Coronary artery (tissue), 2 donors: ENCODE results near the gene DIP2B.

Source experiments
- DNase-seq: peaks from one replicate; pipeline ENCODE4 v3.0.0-alpha.2; 2017; ENCODE audit warnings: low spot score
- H3K27ac ChIP-seq, 2 donors: fragments of 200-600 bp; sonication (generic); one replicate each; pipeline ENCODE4 v1.5.1; 2016 to 2019
- H3K4me3 ChIP-seq: fragments of 200-600 bp; sonication (generic); 2 replicates; pipeline ENCODE4 v1.5.1; 2016; ENCODE audit warnings: mild to moderate bottlenecking, moderate library complexity
- CTCF ChIP-seq: fragments of 200-600 bp; sonication (generic); IDR thresholded peaks from one replicate; pipeline ENCODE4 v1.5.1; 2019; ENCODE audit warnings: antibody characterized with exemption

DIP2B gene, protein sequence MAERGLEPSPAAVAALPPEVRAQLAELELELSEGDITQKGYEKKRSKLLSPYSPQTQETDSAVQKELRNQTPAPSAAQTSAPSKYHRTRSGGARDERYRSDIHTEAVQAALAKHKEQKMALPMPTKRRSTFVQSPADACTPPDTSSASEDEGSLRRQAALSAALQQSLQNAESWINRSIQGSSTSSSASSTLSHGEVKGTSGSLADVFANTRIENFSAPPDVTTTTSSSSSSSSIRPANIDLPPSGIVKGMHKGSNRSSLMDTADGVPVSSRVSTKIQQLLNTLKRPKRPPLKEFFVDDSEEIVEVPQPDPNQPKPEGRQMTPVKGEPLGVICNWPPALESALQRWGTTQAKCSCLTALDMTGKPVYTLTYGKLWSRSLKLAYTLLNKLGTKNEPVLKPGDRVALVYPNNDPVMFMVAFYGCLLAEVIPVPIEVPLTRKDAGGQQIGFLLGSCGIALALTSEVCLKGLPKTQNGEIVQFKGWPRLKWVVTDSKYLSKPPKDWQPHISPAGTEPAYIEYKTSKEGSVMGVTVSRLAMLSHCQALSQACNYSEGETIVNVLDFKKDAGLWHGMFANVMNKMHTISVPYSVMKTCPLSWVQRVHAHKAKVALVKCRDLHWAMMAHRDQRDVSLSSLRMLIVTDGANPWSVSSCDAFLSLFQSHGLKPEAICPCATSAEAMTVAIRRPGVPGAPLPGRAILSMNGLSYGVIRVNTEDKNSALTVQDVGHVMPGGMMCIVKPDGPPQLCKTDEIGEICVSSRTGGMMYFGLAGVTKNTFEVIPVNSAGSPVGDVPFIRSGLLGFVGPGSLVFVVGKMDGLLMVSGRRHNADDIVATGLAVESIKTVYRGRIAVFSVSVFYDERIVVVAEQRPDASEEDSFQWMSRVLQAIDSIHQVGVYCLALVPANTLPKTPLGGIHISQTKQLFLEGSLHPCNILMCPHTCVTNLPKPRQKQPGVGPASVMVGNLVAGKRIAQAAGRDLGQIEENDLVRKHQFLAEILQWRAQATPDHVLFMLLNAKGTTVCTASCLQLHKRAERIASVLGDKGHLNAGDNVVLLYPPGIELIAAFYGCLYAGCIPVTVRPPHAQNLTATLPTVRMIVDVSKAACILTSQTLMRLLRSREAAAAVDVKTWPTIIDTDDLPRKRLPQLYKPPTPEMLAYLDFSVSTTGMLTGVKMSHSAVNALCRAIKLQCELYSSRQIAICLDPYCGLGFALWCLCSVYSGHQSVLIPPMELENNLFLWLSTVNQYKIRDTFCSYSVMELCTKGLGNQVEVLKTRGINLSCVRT (N-terminal part only)

GRCh38 chr12:50504798-50505674, at the start of gene DIP2B:
DIP2B (plus strand) TSS chr12:50504985; CDS start chr12:50505141, 156 bp downstream.
- TF ChIP-seq CTCF = peak; percentile 96
- peak within 1 kb of the TSS; percentile 80 to 96 for H3K27ac ChIP-seq
- H3K4me3 ChIP-seq = peak within 1 kb of the TSS; percentile 91
- DNase-seq = peak; percentile 95

GRCh38 chr12:50458606-50459005, 46.2 kb upstream of the DIP2B start:
- H3K27ac ChIP-seq = no peak overlapping the region
- H3K4me3 ChIP-seq = no peak overlapping the region
- no peak for DNase-seq
- no peak for TF ChIP-seq CTCF

- no peak for TF ChIP-seq CTCF
- Histone ChIP-seq H3K27ac (no peak overlapping the region), H3K4me3 (no peak overlapping the region)
- no peak for DNase-seq
Observed at GRCh38 chr12:50467439-50467838, 37.3 kb upstream of the DIP2B start.

GRCh38 chr12:50477241-50477832, 27.4 kb upstream of the DIP2B start:
- TF ChIP-seq CTCF = no peak
- DNase-seq = no peak

DNA sequence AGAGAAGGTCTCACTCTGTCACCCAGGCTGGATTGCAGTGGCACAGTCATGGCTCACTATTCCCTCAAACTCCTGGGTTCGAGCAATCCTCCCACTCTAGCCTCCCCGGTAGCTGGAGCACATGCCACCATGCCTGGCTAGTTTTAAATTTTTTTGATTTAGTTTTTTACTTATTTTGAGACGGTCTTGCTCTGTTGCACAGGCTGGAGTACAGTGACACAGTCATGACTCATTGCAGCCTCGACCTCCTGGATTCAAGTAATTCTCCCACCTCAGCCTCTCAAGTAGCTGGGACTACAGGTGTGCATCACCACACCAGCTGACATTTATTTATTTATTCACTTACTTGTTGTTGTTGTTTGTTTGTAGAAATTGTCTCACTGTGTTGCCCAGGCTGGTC, 22.2 kb upstream of the DIP2B start:
- H3K27ac ChIP-seq = no peak overlapping the region
- no peak for DNase-seq
- no peak overlapping the region for H3K4me3 ChIP-seq
- TF ChIP-seq CTCF = no peak

More at GRCh38 chr12:50477241-50477832, 27.4 kb upstream of the DIP2B start:
- H3K27ac ChIP-seq = no peak overlapping the region
- H3K4me3 ChIP-seq = no peak overlapping the region
